GM18519 (cell line): ENCODE data around the gene COBL.

Experiments used
- ATAC-seq: cut with Tn5 transposase; IDR thresholded peaks from one replicate; pipeline ENCODE4 v1.9.1; 2021; ENCODE audit warnings: mild to moderate bottlenecking, moderate library complexity; ENCODE audit not compliant: unreplicated experiment, low FRiP score

COBL gene

GRCh38 chr7:50985096-50985495 lies 331.5 kb downstream of the COBL start:
- ATAC-seq: no peak

GRCh38 chr7:50983850-50984249 lies 332.8 kb downstream of the COBL start:
- ATAC-seq: no peak

GRCh38 chr7:50982626-50983025 lies 334.0 kb downstream of the COBL start:
- ATAC-seq: no peak

- no peak for ATAC-seq
Observed at GRCh38 chr7:50981743-50982142, 334.9 kb downstream of the COBL start.

GRCh38 chr7:50980411-50980810 lies 336.2 kb downstream of the COBL start:
- no peak for ATAC-seq

GRCh38 chr7:50978633-50979215 lies 337.9 kb downstream of the COBL start:
- ATAC-seq: no peak

GRCh38 chr7:50977421-50977820 lies 339.2 kb downstream of the COBL start:
- ATAC-seq: no peak

GRCh38 chr7:50976064-50976463 lies 340.5 kb downstream of the COBL start:
- no peak for ATAC-seq

- ATAC-seq: no peak
Observed at GRCh38 chr7:50974240-50974639, 342.4 kb downstream of the COBL start.

- no peak for ATAC-seq
Observed at GRCh38 chr7:50973814-50974213, 342.8 kb downstream of the COBL start.

- ATAC-seq: no peak
Observed at GRCh38 chr7:50970092-50970491, 346.5 kb downstream of the COBL start.
